HFF-Myc (cell line): Measurements from ENCODE around the gene SMYD4.

Experiments
- DNase-seq: peaks from one replicate; pipeline ENCODE4 v3.0.0-alpha.2; 2011; ENCODE audit warnings: low read depth; ENCODE audit errors: extremely low read depth
- H3K4me3 ChIP-seq: replicated peaks from 2 replicates; pipeline ENCODE4 v1.5.1; 2011; ENCODE audit warnings: low read depth, mild to moderate bottlenecking, control low read depth, low read length
- TF ChIP-seq, protein P1 (sequence below): IDR thresholded peaks from 2 replicates; pipeline ENCODE4 v1.5.1; 2012; ENCODE audit warnings: mild to moderate bottlenecking, low read depth, low read length, control low read depth; ENCODE audit errors: missing control alignments

Gene SMYD4

DNA sequence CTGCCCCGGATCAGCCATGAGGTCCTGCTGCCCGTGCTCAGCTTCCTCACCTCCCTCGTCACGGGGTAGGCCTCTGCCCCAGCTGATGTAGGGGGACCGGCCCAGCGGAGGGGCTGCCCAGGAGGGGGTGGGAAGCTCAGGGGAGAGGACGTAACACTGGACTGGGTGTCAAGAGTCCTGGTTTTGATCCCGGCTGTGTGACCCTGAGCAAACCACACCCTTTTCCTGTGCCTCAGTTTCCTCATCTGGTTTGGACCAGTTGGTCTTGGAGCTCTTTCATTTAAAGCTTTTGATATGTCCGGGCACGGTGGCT is 98.6 kb downstream of the SMYD4 start:
- TF ChIP-seq, protein P1, sequence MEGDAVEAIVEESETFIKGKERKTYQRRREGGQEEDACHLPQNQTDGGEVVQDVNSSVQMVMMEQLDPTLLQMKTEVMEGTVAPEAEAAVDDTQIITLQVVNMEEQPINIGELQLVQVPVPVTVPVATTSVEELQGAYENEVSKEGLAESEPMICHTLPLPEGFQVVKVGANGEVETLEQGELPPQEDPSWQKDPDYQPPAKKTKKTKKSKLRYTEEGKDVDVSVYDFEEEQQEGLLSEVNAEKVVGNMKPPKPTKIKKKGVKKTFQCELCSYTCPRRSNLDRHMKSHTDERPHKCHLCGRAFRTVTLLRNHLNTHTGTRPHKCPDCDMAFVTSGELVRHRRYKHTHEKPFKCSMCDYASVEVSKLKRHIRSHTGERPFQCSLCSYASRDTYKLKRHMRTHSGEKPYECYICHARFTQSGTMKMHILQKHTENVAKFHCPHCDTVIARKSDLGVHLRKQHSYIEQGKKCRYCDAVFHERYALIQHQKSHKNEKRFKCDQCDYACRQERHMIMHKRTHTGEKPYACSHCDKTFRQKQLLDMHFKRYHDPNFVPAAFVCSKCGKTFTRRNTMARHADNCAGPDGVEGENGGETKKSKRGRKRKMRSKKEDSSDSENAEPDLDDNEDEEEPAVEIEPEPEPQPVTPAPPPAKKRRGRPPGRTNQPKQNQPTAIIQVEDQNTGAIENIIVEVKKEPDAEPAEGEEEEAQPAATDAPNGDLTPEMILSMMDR = no peak
- H3K4me3 ChIP-seq = no peak overlapping the region
- DNase-seq = no peak

DNA sequence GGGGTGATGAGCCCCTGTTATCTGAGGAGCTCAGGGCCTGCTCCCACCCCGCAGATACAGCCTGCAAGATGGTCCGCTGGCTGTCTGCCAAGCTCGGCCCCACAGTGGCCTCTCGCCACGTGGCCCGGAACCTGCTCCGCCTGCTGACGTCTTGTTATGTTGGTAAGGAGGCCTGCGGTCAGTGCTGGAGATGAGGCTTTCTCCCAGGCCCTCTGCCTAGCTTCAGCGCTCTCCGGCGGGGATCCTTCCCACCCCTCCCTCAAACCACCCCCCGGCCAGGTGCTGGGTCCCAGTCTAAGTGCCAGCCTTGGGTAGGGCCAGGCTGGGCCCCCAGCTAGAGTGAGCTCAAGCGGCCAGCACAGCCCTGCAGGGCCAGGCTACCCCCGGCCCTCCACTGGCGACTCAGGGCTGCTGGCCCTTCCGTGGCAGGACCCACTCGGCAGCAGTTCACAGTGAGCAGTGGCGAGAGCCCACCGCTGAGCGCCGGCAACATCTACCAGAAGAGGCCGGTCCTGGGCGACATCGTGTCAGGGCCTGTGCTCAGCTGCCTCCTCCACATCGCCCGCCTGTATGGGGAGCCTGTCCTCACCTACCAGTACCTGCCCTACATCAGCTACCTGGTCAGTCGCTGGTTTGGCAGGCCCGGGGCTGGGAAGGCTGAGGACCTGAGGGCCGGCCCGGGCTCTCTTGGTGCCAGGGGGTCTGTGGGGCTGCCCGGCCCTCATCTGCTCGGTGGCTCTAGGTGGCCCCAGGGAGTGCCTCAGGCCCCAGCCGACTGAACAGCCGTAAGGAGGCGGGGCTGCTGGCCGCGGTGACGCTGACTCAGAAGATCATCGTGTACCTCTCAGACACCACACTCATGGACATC is 99.1 kb downstream of the SMYD4 start:
- no peak for DNase-seq
- TF ChIP-seq, protein P1 = no peak
- no peak overlapping the region for H3K4me3 ChIP-seq

DNA sequence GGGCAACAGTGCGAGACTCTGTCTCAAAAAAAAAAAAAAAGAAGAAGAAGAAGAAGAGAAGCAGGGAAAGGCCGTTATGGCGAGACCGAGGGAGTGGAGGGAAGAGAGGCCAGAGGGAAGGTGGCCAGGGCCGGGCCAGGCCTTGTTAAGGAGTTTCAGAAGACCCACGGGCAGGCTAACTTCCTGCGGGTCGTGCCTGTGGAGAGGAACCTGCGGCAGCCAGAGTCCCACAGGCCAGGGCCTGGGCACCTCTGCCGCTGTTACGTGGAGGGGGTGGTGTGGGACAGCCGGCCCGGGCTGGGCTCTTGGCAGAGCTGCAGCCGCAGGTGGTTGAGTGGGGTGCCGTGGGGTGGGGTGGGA is 99.8 kb downstream of the SMYD4 start:
- TF ChIP-seq, protein P1 = no peak
- no peak for DNase-seq
- H3K4me3 ChIP-seq = no peak overlapping the region
